ENCODE results near the gene PIANP. TPM values are rescaled to one million over a fixed set of nuclear protein-coding genes. Genes with fewer than 3 reads are reported as not detected.
A peak's percentile ranks its signal among the peaks of the same experiment; 100 is the strongest.

Gene PIANP
- total and polyA plus RNA-seq, 10 donors = 0.10 to 0.30 (median 0.24) TPM; not detected in 5

DNA sequence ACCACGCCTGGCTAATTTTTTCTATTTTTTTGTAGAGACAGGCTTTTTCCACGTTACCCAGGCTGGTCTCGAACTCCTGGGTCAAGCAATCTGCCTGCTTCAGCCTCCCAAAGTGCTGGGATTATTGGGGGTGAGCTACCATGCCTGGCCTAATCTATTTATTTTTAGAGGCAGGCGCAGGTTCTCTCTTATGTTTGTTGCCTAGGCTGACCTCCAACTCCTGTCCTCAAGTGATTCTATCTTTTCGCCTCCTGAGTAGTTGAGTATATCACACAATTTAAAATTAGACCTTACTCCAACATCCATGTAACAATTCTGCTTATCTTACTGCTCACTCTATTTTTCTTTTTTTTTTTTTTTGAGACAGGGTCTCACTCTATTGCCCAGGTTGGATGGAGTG is 46.6 kb downstream of the PIANP start:
- H3K4me3 ChIP-seq = no peak overlapping the region
- TF ChIP-seq CTCF (IDR thresholded peaks at IDR 0.05 in 8 of 11, conservative IDR thresholded peaks at IDR 0.05 in 3 of 11) (no peak), POLR2AphosphoS5 (IDR thresholded peaks at IDR 0.05) (no peak), POLR2A (IDR thresholded peaks at IDR 0.05) (no peak)
- H3K27me3 ChIP-seq (replicated peaks in 1 of 7) = no peaks in the 10 kb centered on the region
- intact Hi-C loops (cut with DNase I; ENCODE audit: low total_unique reads) = no loop called here
- no peak overlapping the region for H3K27ac ChIP-seq
- WGBS, 5 donors = 88 to 97% (median 95%) methylated on average over 5 of the region's 5 CpGs
- peaks cover 0 to 31% (median 0%) of the 10 kb centered on the region in 6 donors for H3K4me1 ChIP-seq
- H3K9me3 ChIP-seq = no peaks in the 10 kb centered on the region
- H3K36me3 ChIP-seq = peaks cover 3 to 100% (median 86%) of the 10 kb centered on the region in 6 donors
- DNase-seq = peak; percentile 1

DNA sequence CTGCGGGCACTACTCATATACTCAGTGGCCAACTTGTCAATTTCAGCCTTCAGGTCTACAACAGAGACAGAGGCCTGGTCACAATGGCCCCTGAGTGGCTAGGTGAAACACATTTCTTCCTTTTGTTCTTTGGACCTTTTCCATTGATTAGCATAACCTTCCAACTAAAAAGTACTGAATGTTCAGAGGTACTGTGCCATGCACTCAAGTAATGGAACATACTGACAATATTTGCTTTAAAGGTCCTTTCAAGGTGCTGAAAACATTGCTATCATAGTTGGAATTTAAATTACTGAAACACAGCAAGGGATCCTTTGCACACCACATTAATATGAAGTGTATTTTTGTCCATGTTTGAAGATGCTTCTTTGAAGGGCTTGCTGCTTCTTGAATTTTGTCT is 47.3 kb downstream of the PIANP start:
- H3K36me3 ChIP-seq = peaks cover 3 to 100% (median 88%) of the 10 kb centered on the region in 6 donors
- intact Hi-C loops (cut with DNase I; ENCODE audit: low total_unique reads) = no loop called here
- no peak overlapping the region for H3K4me3 ChIP-seq
- H3K9me3 ChIP-seq = no peaks in the 10 kb centered on the region
- no peak overlapping the region for H3K27ac ChIP-seq
- WGBS, 5 donors = 89 to 100% (median 95%) methylated on average over 1 of the region's 1 CpG
- TF ChIP-seq CTCF (IDR thresholded peaks at IDR 0.05 in 8 of 11, conservative IDR thresholded peaks at IDR 0.05 in 3 of 11) (no peak), POLR2AphosphoS5 (IDR thresholded peaks at IDR 0.05) (no peak), POLR2A (IDR thresholded peaks at IDR 0.05) (no peak)
- DNase-seq = no peak
- no peaks in the 10 kb centered on the region for H3K27me3 ChIP-seq (replicated peaks in 1 of 7)
- peaks cover 0 to 25% (median 0%) of the 10 kb centered on the region in 6 donors for H3K4me1 ChIP-seq

- H3K27ac ChIP-seq = no peak overlapping the region
- H3K36me3 ChIP-seq = peaks cover 3 to 97% (median 84%) of the 10 kb centered on the region in 6 donors
- H3K9me3 ChIP-seq = no peaks in the 10 kb centered on the region
- TF ChIP-seq POLR2AphosphoS5 (IDR thresholded peaks at IDR 0.05) = no peak
- no peak for TF ChIP-seq POLR2A (IDR thresholded peaks at IDR 0.05)
- TF ChIP-seq CTCF (IDR thresholded peaks at IDR 0.05 in 8 of 11, conservative IDR thresholded peaks at IDR 0.05 in 3 of 11) = no peak
- 89 to 97% (median 96%) methylated on average over 10 to 12 of the region's 12 CpGs for WGBS, 5 donors
- peak; percentile 41 for DNase-seq
- intact Hi-C loops (cut with DNase I; ENCODE audit: low total_unique reads) = no loop called here
- no peaks in the 10 kb centered on the region for H3K27me3 ChIP-seq (replicated peaks in 1 of 7)
- peaks cover 0 to 21% (median 2%) of the 10 kb centered on the region in 6 donors for H3K4me1 ChIP-seq
- H3K4me3 ChIP-seq = no peak overlapping the region
These were observed 48.2 kb downstream of the PIANP start for GRCh38 chr12:6652391-6652790.

DNA sequence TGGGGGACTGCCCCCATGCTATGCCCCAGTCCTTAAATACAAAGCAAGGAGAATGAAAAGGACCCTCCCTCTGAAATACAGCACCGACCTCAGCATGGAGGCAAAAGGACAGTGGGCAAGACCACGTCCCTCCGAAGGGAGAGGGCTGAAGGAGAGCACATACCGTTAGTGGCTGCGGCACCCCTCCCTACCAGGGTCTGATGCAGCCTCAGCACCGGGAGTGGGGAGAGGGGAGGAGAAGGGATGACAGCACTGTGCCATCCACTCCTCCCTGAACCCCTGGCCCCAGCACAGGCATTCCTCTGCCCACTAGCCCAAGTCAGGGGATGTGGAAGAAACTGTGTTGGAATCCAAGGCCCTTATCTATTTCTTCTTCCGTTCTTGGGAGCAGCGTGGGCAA is 49.8 kb downstream of the PIANP start:
- H3K36me3 ChIP-seq = peaks cover 0 to 82% (median 69%) of the 10 kb centered on the region in 6 donors
- H3K27me3 ChIP-seq (replicated peaks in 1 of 7) = no peaks in the 10 kb centered on the region
- H3K27ac ChIP-seq = no peak overlapping the region
- H3K4me1 ChIP-seq = peaks cover 0 to 22% (median 9%) of the 10 kb centered on the region in 6 donors
- intact Hi-C loops (cut with DNase I; ENCODE audit: low total_unique reads) = no loop called here
- no peak overlapping the region for H3K4me3 ChIP-seq
- TF ChIP-seq POLR2AphosphoS5 (IDR thresholded peaks at IDR 0.05) (peak in 1 of 3 donors; percentile 17), CTCF (IDR thresholded peaks at IDR 0.05 in 8 of 11, conservative IDR thresholded peaks at IDR 0.05 in 3 of 11) (no peak)
- no peaks in the 10 kb centered on the region for H3K9me3 ChIP-seq
- DNase-seq = peak; percentile 54
- WGBS, 5 donors = 89 to 98% (median 94%) methylated on average over 7 to 8 of the region's 8 CpGs

Measured in spleen (tissue), 11 donors.